ENCODE measurements around the gene TNIK. TPM values are rescaled to one million over a fixed set of nuclear protein-coding genes. Genes with fewer than 3 reads are reported as not detected.
A peak's percentile ranks its signal among the peaks of the same experiment; 100 is the strongest.

TNIK gene
- total and polyA plus RNA-seq, 2 experiments from 2014 or later, result 14.6 to 34.3 TPM

GRCh38 chr3:171218069-171218468 lies 242.1 kb downstream of the TNIK start:
- H3K4me2 ChIP-seq, result no peak overlapping the region
- H3K4me3 Mint-ChIP-seq, result no peak overlapping the region
- H3K4me1 Mint-ChIP-seq, result peaks cover 4% of the 10 kb centered on the region; the same call in 2 of the 3 replicates
- H3K27ac ChIP-seq (ENCODE audit: low read depth), result no peak overlapping the region
- H3K79me2 ChIP-seq (replicated peaks; ENCODE audit: insufficient read depth), result no peaks in the 10 kb centered on the region
- DNase-seq (ENCODE audit: low spot score) (no peak), ATAC-seq (0 out of 3 replicates have a peak, but pooled peaks have one; percentile 32)
- no peaks in the 10 kb centered on the region for H3K9me3 Mint-ChIP-seq
- no peak overlapping the region for H3K27ac Mint-ChIP-seq
- no peaks in the 10 kb centered on the region for H3K27me3 Mint-ChIP-seq (ENCODE audit: insufficient read depth, low read depth, poor library complexity)
- no peaks in the 10 kb centered on the region for H3F3A ChIP-seq (replicated peaks; ENCODE audit: low read depth)
- peaks cover 8% of the 10 kb centered on the region for H3K4me1 ChIP-seq (ENCODE audit: insufficient read depth)
- no peak overlapping the region for H3K4me3 ChIP-seq
- H3K9me2 ChIP-seq (ENCODE audit: insufficient read depth), result no peaks in the 10 kb centered on the region
- H3K36me3 Mint-ChIP-seq (ENCODE audit: low read depth), result no peaks in the 10 kb centered on the region
- H4K20me1 ChIP-seq (replicated peaks; ENCODE audit: insufficient read depth), result no peaks in the 10 kb centered on the region
- no peaks in the 10 kb centered on the region for H3K36me3 ChIP-seq (ENCODE audit: insufficient read depth)
- TF ChIP-seq ZNF331 (CRISPR knock-in tag; IDR thresholded peaks at IDR 0.05; ENCODE audit: low read depth) (no peak), EZH2phosphoT487 (IDR thresholded peaks at IDR 0.05; ENCODE audit: unreplicated experiment) (no peak), REST (IDR thresholded peaks at IDR 0.05; ENCODE audit: unreplicated experiment) (no peak), POLR2AphosphoS5 (IDR thresholded peaks at IDR 0.05; ENCODE audit: low read depth) (no peak), EZH2 (IDR thresholded peaks at IDR 0.05; ENCODE audit: low read depth, unreplicated experiment) (no peak), JUNB (IDR thresholded peaks at IDR 0.05; ENCODE audit: unreplicated experiment) (no peak), CTCF (conservative IDR thresholded peaks at IDR 0.05; ENCODE audit: low read depth in 2 of 2) (no peak), CREB1 (CRISPR knock-in tag; IDR thresholded peaks at IDR 0.05; ENCODE audit: low read depth) (no peak), ETS1 (IDR thresholded peaks at IDR 0.05) (no peak), ZNF462 (CRISPR knock-in tag; IDR thresholded peaks at IDR 0.05) (no peak), STAT1 (IDR thresholded peaks at IDR 0.05; ENCODE audit: unreplicated experiment) (no peak), ZNF114 (CRISPR knock-in tag; IDR thresholded peaks at IDR 0.05) (no peak), NANOG (IDR thresholded peaks at IDR 0.05; ENCODE audit: borderline replicate concordance) (no peak)
- no peak overlapping the region for H2AFZ ChIP-seq
- no peaks in the 10 kb centered on the region for H3K27me3 ChIP-seq (ENCODE audit: insufficient read depth)
